Epithelial cell of prostate (primary cell): ENCODE data around the gene EPB41L4A.
"Not testable (repeated sequence)": the region's sequence is repeated elsewhere in the genome, so short reads cannot be mapped to it uniquely, and the experiment has no call there.

Source experiments
- DNase-seq: peaks from one replicate; pipeline ENCODE4 v3.0.0-alpha.2; 2011; ENCODE audit warnings: low read depth, low spot score
- H3K27ac ChIP-seq: fragments of 450-650 bp; 2 replicates; pipeline ENCODE4 v1.5.1; 2017; ENCODE audit warnings: mild to moderate bottlenecking

Gene EPB41L4A

GRCh38 chr5:112407240-112407639 lies 11.8 kb downstream of the EPB41L4A start:
- no peak for DNase-seq

GRCh38 chr5:112403069-112403468 lies 16.0 kb downstream of the EPB41L4A start:
- H3K27ac ChIP-seq, result no peak overlapping the region
- DNase-seq, result no peak

More at GRCh38 chr5:112407240-112407639, 11.8 kb downstream of the EPB41L4A start:
- H3K27ac ChIP-seq, result no peak overlapping the region

GRCh38 chr5:112401924-112402323 lies 17.2 kb downstream of the EPB41L4A start:
- H3K27ac ChIP-seq, result no peak overlapping the region
- no peak for DNase-seq

- H3K27ac ChIP-seq, result no peak overlapping the region
These were observed 21.4 kb downstream of the EPB41L4A start for GRCh38 chr5:112397690-112398089.

GRCh38 chr5:112396430-112396829 lies 22.6 kb downstream of the EPB41L4A start:
- H3K27ac ChIP-seq, result no peak overlapping the region
- DNase-seq, result no peak

More at GRCh38 chr5:112397690-112398089, 21.4 kb downstream of the EPB41L4A start:
- no peak for DNase-seq

- not testable (repeated sequence) for DNase-seq, H3K27ac ChIP-seq
These were observed 23.8 kb downstream of the EPB41L4A start for GRCh38 chr5:112395299-112395698.

GRCh38 chr5:112390327-112390726 lies 28.8 kb downstream of the EPB41L4A start:
- H3K27ac ChIP-seq, result no peak overlapping the region

GRCh38 chr5:112388739-112389138 lies 30.3 kb downstream of the EPB41L4A start:
- no peak for DNase-seq
- no peak overlapping the region for H3K27ac ChIP-seq

More at GRCh38 chr5:112390327-112390726, 28.8 kb downstream of the EPB41L4A start:
- DNase-seq, result peak; percentile 37

- no peak overlapping the region for H3K27ac ChIP-seq
- no peak for DNase-seq
These were observed 31.0 kb downstream of the EPB41L4A start for GRCh38 chr5:112388074-112388473.

GRCh38 chr5:112386766-112387165 lies 32.3 kb downstream of the EPB41L4A start:
- no peak for DNase-seq
- no peak overlapping the region for H3K27ac ChIP-seq

- no peak overlapping the region for H3K27ac ChIP-seq
These were observed 33.1 kb downstream of the EPB41L4A start for GRCh38 chr5:112385969-112386368.

GRCh38 chr5:112385566-112385965 lies 33.5 kb downstream of the EPB41L4A start:
- no peak overlapping the region for H3K27ac ChIP-seq
- DNase-seq, result no peak

More at GRCh38 chr5:112385969-112386368, 33.1 kb downstream of the EPB41L4A start:
- no peak for DNase-seq

- no peak for DNase-seq
These were observed 34.6 kb downstream of the EPB41L4A start for GRCh38 chr5:112384523-112384922.

GRCh38 chr5:112382886-112383285 lies 36.2 kb downstream of the EPB41L4A start:
- DNase-seq, result no peak
- H3K27ac ChIP-seq, result no peak overlapping the region

More at GRCh38 chr5:112384523-112384922, 34.6 kb downstream of the EPB41L4A start:
- no peak overlapping the region for H3K27ac ChIP-seq

GRCh38 chr5:112381521-112381920 lies 37.6 kb downstream of the EPB41L4A start:
- no peak overlapping the region for H3K27ac ChIP-seq
- no peak for DNase-seq

- no peak for DNase-seq
- no peak overlapping the region for H3K27ac ChIP-seq
These were observed 39.3 kb downstream of the EPB41L4A start for GRCh38 chr5:112379542-112380325.

- no peak for DNase-seq
- no peak overlapping the region for H3K27ac ChIP-seq
These were observed 44.3 kb downstream of the EPB41L4A start for GRCh38 chr5:112374818-112375217.

- H3K27ac ChIP-seq, result no peak overlapping the region
These were observed 44.7 kb downstream of the EPB41L4A start for GRCh38 chr5:112374356-112374755.

GRCh38 chr5:112373885-112374284 lies 45.2 kb downstream of the EPB41L4A start:
- no peak overlapping the region for H3K27ac ChIP-seq
- no peak for DNase-seq

More at GRCh38 chr5:112374356-112374755, 44.7 kb downstream of the EPB41L4A start:
- no peak for DNase-seq

GRCh38 chr5:112372543-112372942 lies 46.5 kb downstream of the EPB41L4A start:
- no peak overlapping the region for H3K27ac ChIP-seq
- no peak for DNase-seq

GRCh38 chr5:112371067-112371466 lies 48.0 kb downstream of the EPB41L4A start:
- DNase-seq, result no peak
- H3K27ac ChIP-seq, result no peak overlapping the region

- H3K27ac ChIP-seq, result no peak overlapping the region
- no peak for DNase-seq
These were observed 51.7 kb downstream of the EPB41L4A start for GRCh38 chr5:112367400-112367799.
